NCI-H510A (cell line): Measurements from ENCODE around the gene SCN2A.

Source experiments
- DNase-seq: peaks from one replicate; lab custom pipeline; 2025; lab: John Stamatoyannopoulos, UW

Gene SCN2A

GRCh38 chr2:165420231-165420630 is 181.0 kb downstream of the SCN2A start:
- no peak for DNase-seq

GRCh38 chr2:165423081-165423480 is 183.9 kb downstream of the SCN2A start:
- DNase-seq = no peak

- DNase-seq = no peak
Measured at GRCh38 chr2:165425556-165425955, 186.3 kb downstream of the SCN2A start.

GRCh38 chr2:165427686-165428085 is 188.5 kb downstream of the SCN2A start:
- DNase-seq = no peak

GRCh38 chr2:165428926-165429325 is 189.7 kb downstream of the SCN2A start:
- DNase-seq = no peak

GRCh38 chr2:165431014-165431413 is 191.8 kb downstream of the SCN2A start:
- DNase-seq = no peak

- no peak for DNase-seq
Measured at GRCh38 chr2:165432234-165432966, 193.2 kb downstream of the SCN2A start.

GRCh38 chr2:165434865-165435496 is 195.8 kb downstream of the SCN2A start:
- no peak for DNase-seq

GRCh38 chr2:165435611-165436010 is 196.4 kb downstream of the SCN2A start:
- DNase-seq = no peak

- DNase-seq = no peak
Measured at GRCh38 chr2:165436559-165436958, 197.3 kb downstream of the SCN2A start.

GRCh38 chr2:165440367-165440766 is 201.2 kb downstream of the SCN2A start:
- DNase-seq = no peak
